Stimulated activated CD8-positive, alpha-beta memory T cell treated with anti-CD3 and anti-CD28 coated beads, Interleukin-15, amount 100 ng/mL, for 4 hours (primary cell): ENCODE data around the gene RTKN2.

Experiments
- DNase-seq, 2 donors: peaks; one replicate each; pipeline ENCODE4 v3.0.0-alpha.2; 2020; ENCODE audit warnings: low read depth in 2 of 2

The RTKN2 gene

DNA sequence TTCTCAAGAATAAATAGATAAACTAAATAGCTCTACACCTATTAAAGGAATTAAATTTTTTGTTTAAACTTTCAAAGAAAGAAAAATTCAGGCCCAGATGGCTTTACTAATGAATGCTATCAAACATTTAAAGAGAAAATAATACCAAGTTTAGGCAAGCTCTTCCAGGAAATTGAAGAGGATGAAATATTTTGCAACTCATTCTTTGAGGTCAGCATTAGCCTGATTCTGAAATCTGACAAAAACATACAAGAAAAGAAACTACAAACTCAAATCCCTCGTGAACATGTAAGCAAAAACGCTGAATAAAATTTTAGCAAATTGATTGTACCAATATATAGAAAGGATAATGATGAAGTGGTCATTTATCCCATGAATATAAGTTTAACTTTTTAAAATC is 93.4 kb downstream of the RTKN2 start:
- no peak for DNase-seq

DNA sequence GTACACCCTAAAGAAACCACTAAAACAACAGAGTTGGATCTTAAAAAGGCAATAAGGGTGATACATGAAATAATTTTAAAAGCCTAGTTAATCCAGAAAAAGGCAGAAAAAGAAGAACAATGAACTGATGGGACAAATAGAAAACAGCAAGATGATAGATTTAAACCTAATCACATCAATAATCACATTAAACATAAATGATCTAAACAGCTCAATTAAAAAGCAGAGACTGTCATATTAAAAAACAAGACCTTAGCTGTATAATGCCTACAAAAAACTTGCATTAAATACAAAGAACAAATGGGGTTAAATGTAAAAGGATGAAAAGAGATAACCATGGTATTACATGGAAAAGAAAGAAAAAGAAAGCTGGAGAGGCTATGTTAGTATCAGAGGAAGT is 96.2 kb downstream of the RTKN2 start:
- DNase-seq = no peak

DNA sequence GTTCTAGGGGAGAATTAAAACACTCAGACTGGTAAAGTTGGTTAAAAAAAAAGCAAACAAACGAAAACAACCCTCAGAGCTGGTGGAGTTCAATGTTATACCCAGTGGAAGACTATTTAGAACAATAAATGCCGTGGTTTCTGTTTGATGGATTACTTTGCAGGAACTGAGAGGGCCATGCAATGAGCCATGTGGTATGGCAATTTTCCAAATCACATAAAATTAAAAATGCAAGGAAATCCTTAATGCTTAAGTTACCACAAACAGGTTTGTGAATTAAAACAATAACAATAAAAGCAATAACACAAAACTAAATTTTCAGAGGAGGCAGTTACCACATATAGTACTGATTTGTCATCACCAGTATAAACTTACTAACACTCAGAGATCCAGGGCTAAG is 96.9 kb downstream of the RTKN2 start:
- no peak for DNase-seq

DNA sequence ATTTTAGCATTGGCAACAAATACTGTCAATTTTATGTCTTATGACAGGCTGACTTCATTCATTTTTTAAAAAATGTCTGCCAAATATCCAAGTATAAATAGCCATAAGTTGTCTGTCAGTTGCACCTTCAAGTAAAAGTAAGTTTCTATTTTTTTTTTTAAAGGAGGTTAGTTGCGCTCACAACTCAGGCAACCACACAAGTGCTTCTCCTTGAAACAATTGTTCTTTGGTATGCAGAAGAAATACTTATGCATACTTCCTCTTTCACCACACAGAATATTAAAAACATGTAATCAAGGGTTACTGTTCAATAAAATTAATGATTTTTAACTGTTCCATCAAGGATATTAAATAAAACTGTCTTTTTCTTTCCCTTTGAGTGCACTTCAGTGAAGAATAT is 97.9 kb downstream of the RTKN2 start:
- no peak for DNase-seq

DNA sequence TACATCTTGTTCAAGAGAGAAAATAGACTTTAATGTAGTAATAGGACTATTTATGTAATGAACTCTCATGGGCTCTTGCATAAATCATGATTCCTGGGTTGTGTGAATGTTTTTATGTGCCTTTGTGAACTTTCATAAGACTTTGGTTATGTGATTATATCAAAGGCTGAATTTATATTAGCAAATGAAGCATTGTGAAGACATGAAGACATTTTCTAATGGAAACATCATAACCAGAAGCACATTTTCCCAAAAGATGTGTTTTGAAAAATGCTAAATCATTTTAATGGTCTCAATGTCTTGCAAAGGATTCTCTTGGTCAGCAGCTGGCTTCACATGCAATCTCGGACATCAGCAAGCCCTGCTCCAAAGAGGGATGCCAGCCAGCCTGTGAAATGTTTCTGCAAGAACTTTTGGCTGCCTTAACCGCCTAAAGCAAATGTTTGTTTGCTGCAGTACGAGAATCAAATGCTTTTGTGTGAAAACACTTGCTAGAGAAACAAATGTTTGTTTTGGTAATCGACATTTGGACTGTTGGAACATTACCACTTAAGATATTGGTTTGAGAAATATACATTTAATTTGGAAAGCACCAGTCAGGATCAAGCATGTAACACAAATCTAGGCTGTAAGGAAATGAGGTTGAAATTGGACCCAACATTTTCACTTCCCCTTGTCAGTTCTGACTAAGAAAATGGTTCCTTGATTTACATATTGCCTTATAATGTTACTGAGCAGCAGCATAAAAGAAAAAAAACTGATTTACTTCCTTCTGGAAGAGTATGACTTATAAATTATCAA is 102.1 kb downstream of the RTKN2 start:
- DNase-seq = no peak

GRCh38 chr10:62165803-62166202 is 102.8 kb downstream of the RTKN2 start:
- no peak for DNase-seq

GRCh38 chr10:62163024-62163423 is 105.6 kb downstream of the RTKN2 start:
- DNase-seq = no peak

- DNase-seq = no peak
Measured at GRCh38 chr10:62162261-62162981, 106.2 kb downstream of the RTKN2 start.

- no peak for DNase-seq
Measured at GRCh38 chr10:62159351-62159750, 109.3 kb downstream of the RTKN2 start.

- DNase-seq = no peak
Measured at GRCh38 chr10:62157601-62158000, 111.0 kb downstream of the RTKN2 start.

DNA sequence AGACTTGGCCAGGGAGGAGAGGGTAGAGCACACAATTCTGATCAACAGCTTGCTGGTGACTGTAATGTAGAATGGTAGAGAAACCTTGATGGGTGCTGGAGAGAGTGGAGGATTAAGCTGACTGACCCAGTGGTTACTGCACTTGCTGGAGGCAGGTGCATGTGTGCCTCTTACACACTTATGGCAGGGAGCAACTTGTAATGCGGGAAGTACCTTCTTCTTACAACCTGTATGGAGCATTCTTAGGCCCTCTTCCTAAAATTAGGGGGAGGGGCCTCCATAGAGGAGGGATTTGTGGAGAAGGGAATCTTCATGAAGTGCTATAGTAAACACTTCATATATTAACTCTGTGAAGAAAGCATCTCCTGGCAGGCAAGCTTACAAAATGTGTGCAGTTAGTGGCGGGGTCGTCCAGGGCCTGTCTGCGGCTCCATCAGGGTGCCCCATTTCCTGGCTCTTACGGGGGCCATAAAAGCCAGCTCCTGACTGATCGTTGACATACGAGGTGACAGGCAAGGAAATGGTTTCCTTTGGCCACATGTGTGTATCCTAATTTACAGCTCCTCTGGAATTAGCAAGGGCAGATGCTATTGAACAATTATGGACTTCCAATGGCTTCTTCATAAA is 113.5 kb downstream of the RTKN2 start:
- DNase-seq = no peak

- DNase-seq = no peak
Measured at GRCh38 chr10:62154231-62154630, 114.4 kb downstream of the RTKN2 start.

DNA sequence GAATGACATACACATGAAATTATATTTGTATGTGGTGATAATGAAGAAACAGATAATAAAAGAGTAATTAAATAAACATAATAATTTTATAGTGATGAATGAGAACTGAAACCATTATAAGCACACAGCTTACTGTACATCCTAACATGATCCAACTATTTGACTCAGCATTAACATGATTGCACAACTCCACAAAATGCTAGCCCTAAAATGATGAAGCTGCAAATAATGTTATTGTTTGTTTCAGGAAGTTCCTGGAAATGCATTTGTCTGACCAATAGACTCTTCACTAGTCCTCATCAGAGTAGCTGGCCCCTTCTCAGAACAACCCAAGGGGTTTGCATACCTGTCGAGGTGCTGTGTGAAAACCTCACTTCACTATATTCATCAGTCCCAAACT is 115.5 kb downstream of the RTKN2 start:
- no peak for DNase-seq

GRCh38 chr10:62149621-62150020 is 119.0 kb downstream of the RTKN2 start:
- DNase-seq = no peak

DNA sequence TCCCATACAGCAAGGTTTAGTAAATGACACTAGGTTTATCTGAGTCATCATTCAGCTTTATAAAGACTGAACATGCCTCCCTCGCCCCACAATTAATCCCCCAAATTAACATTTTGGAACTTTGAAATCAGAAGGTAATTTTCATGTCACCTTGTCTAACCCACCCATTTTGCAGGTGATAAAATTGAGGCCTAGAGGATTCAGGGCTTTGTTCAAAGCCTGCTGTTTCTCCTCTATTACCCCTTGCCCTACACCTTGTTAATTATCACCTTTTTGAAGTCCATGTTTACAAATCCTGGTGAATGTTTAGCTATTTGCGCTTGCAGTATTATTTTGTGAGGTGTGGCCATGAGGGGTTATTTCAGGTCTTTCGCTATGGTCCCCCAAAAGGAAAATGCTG is 120.5 kb downstream of the RTKN2 start:
- DNase-seq = no peak

GRCh38 chr10:62147425-62147824 is 121.2 kb downstream of the RTKN2 start:
- no peak for DNase-seq

GRCh38 chr10:62136931-62137330 is 131.7 kb downstream of the RTKN2 start:
- no peak for DNase-seq

- no peak for DNase-seq
Measured at GRCh38 chr10:62133618-62134017, 135.0 kb downstream of the RTKN2 start.
